ENCODE measurements around the gene RBFOX2.

DNA sequence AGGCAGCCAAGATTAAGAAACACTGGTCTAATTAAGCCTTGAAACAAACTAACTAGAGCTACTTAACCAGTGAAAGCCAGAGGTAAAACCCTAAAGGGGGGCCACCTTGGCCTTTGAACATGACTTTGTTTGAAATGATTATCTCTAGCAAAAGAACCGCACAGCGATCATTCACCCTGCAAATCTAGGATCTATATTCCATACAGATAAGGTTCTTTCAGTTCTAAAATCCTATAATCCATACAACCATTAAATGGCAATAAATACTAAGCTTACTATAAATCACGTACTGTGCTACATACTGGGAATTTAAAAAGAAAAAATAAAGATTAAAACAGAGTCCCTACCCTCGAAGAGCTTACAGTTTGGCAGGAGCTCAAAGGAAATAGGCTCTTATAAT is 40.6 kb downstream of the RBFOX2 start:
- TF ChIP-seq, protein P1, sequence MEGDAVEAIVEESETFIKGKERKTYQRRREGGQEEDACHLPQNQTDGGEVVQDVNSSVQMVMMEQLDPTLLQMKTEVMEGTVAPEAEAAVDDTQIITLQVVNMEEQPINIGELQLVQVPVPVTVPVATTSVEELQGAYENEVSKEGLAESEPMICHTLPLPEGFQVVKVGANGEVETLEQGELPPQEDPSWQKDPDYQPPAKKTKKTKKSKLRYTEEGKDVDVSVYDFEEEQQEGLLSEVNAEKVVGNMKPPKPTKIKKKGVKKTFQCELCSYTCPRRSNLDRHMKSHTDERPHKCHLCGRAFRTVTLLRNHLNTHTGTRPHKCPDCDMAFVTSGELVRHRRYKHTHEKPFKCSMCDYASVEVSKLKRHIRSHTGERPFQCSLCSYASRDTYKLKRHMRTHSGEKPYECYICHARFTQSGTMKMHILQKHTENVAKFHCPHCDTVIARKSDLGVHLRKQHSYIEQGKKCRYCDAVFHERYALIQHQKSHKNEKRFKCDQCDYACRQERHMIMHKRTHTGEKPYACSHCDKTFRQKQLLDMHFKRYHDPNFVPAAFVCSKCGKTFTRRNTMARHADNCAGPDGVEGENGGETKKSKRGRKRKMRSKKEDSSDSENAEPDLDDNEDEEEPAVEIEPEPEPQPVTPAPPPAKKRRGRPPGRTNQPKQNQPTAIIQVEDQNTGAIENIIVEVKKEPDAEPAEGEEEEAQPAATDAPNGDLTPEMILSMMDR (IDR thresholded peaks at IDR 0.05 in 8 of 11, conservative IDR thresholded peaks at IDR 0.05 in 3 of 11): no peak
- TF ChIP-seq POLR2A (IDR thresholded peaks at IDR 0.05): no peak
